Measurements from ENCODE around the gene CYP27B1. TPM values are rescaled to one million over a fixed set of nuclear protein-coding genes. Genes with fewer than 3 reads are reported as not detected.

Gene CYP27B1
- total RNA-seq, 1 experiment from 2014 or later, result 11.6 TPM

- H3K27me3 ChIP-seq (ENCODE audit: insufficient read depth, low read length), result no peaks in the 10 kb centered on the region
- POLR2A ChIA-PET, result no interaction called here
Observed at GRCh38 chr12:57731411-57732080, 35.3 kb downstream of the CYP27B1 start.

More at GRCh38 chr12:57731411-57732080, 35.3 kb downstream of the CYP27B1 start:
- intact Hi-C loops (cut with micrococcal nuclease), result no loop called here
- CTCF ChIA-PET, result no interaction called here
- no peak for DNase-seq (ENCODE audit: low read depth, low spot score)
- no peaks in the 10 kb centered on the region for H3K9me3 ChIP-seq (ENCODE audit: control insufficient read depth in 1 of 2, insufficient read depth in 1 of 2, low read depth in 1 of 2, low read length in 2 of 2)
- H4K20me1 ChIP-seq (ENCODE audit: insufficient read depth), result no peaks in the 10 kb centered on the region
- H3K36me3 ChIP-seq (ENCODE audit: control insufficient read depth in 1 of 2, insufficient read depth in 2 of 2, low read length in 2 of 2), result peaks cover 4 to 15% of the 10 kb centered on the region in 2 experiments; a peak in 3 of 4 replicates
- H3K9me2 ChIP-seq (ENCODE audit: insufficient read depth), result no peaks in the 10 kb centered on the region
- BruUV-seq (replicated peaks), result no TSS peak
- H3K4me2 ChIP-seq (ENCODE audit: low read length), result no peak overlapping the region
- H3K79me2 ChIP-seq (ENCODE audit: insufficient read depth, low read length), result no peaks in the 10 kb centered on the region
- H3K9ac ChIP-seq (ENCODE audit: low read length), result no peak overlapping the region
- ATAC-seq, result no peak
- TF ChIP-seq REST (IDR thresholded peaks at IDR 0.05; ENCODE audit: low read depth), result no peak
- no peak overlapping the region for H2AFZ ChIP-seq (ENCODE audit: low read depth, low read length, poor library complexity, severe bottlenecking)
- H3K27ac ChIP-seq (ENCODE audit: low read depth, low read length), result no peak overlapping the region
- RAD21 ChIA-PET (ENCODE audit: low non-redundant PET in 1 of 2, low total read pairs in 2 of 2, uncharacterized antibody in 2 of 2, unreplicated experiment in 2 of 2), result no interaction called here
- H3K4me1 ChIP-seq (ENCODE audit: control insufficient read depth in 1 of 2, insufficient read depth in 2 of 2, low read length in 2 of 2), result peaks cover 4 to 9% of the 10 kb centered on the region in 2 experiments; a peak in 3 of 4 replicates
- H3K4me3 ChIP-seq (replicated peaks in 1 of 2; ENCODE audit: low read depth in 1 of 2, low read length in 2 of 2), result no peak overlapping the region

Measured in HCT116 (cell line).